Stimulated activated CD8-positive, alpha-beta memory T cell treated with anti-CD3 and anti-CD28 coated beads, Interleukin-7, amount 100 ng/mL, for 24 hours (primary cell): ENCODE measurements around the gene SND1.

Experiments used
- DNase-seq: peaks from one replicate; pipeline ENCODE4 v3.0.0-alpha.2; 2020; ENCODE audit warnings: low read depth

The SND1 gene

GRCh38 chr7:127802845-127803244 is 150.9 kb downstream of the SND1 start:
- no peak for DNase-seq

GRCh38 chr7:127803626-127804025 is 151.6 kb downstream of the SND1 start:
- no peak for DNase-seq

- DNase-seq: no peak
Measured at GRCh38 chr7:127807340-127807739, 155.3 kb downstream of the SND1 start.

- DNase-seq: no peak
Measured at GRCh38 chr7:127807829-127808228, 155.8 kb downstream of the SND1 start.

GRCh38 chr7:127809261-127809702 is 157.3 kb downstream of the SND1 start:
- no peak for DNase-seq

GRCh38 chr7:127810113-127810512 is 158.1 kb downstream of the SND1 start:
- no peak for DNase-seq

- no peak for DNase-seq
Measured at GRCh38 chr7:127810696-127811660, 159.0 kb downstream of the SND1 start.

- DNase-seq: no peak
Measured at GRCh38 chr7:127812540-127812939, 160.5 kb downstream of the SND1 start.

GRCh38 chr7:127813991-127814541 is 162.1 kb downstream of the SND1 start:
- no peak for DNase-seq

GRCh38 chr7:127815631-127816145 is 163.7 kb downstream of the SND1 start:
- DNase-seq: no peak

GRCh38 chr7:127816354-127817190 is 164.6 kb downstream of the SND1 start:
- DNase-seq: no peak

- no peak for DNase-seq
Measured at GRCh38 chr7:127817466-127817865, 165.5 kb downstream of the SND1 start.

GRCh38 chr7:127818306-127818705 is 166.3 kb downstream of the SND1 start:
- DNase-seq: no peak

- no peak for DNase-seq
Measured at GRCh38 chr7:127819975-127820731, 168.2 kb downstream of the SND1 start.

- no peak for DNase-seq
Measured at GRCh38 chr7:127820732-127821085, 168.7 kb downstream of the SND1 start.

- DNase-seq: no peak
Measured at GRCh38 chr7:127821146-127821545, 169.2 kb downstream of the SND1 start.

- no peak for DNase-seq
Measured at GRCh38 chr7:127822822-127823508, 171.0 kb downstream of the SND1 start.

- DNase-seq: no peak
Measured at GRCh38 chr7:127824682-127825081, 172.7 kb downstream of the SND1 start.

GRCh38 chr7:127828843-127829500 is 177.0 kb downstream of the SND1 start:
- DNase-seq: no peak
